ENCODE measurements around the gene IL9.

DNA sequence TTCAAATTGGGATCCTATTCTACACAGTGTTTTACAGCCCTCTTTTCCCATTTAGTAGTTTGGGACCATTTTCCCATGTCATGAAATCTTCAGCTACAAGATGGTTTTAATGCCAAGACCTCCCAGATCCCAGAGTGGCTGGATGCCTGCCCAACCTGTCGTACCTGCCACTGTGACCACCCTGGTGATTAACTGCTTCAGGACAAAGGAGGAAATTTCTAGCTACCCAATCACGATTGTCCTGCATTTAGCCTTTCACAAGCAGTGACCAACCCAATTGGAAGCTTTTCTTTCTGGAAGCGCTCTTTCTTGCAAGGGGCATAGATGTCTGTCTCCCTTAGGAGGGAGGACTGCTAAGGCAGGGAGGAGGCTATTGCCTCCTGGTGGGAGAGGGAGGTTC is 13.8 kb downstream of the IL9 start:
- TF ChIP-seq, protein P1, sequence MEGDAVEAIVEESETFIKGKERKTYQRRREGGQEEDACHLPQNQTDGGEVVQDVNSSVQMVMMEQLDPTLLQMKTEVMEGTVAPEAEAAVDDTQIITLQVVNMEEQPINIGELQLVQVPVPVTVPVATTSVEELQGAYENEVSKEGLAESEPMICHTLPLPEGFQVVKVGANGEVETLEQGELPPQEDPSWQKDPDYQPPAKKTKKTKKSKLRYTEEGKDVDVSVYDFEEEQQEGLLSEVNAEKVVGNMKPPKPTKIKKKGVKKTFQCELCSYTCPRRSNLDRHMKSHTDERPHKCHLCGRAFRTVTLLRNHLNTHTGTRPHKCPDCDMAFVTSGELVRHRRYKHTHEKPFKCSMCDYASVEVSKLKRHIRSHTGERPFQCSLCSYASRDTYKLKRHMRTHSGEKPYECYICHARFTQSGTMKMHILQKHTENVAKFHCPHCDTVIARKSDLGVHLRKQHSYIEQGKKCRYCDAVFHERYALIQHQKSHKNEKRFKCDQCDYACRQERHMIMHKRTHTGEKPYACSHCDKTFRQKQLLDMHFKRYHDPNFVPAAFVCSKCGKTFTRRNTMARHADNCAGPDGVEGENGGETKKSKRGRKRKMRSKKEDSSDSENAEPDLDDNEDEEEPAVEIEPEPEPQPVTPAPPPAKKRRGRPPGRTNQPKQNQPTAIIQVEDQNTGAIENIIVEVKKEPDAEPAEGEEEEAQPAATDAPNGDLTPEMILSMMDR (IDR thresholded peaks at IDR 0.05), result no peak
- no peak for TF ChIP-seq POLR2A (IDR thresholded peaks at IDR 0.05)
